ENCODE results near the gene PLCB2.

The PLCB2 gene

GRCh38 chr15:40286061-40286532 is 21.6 kb downstream of the PLCB2 start:
- no peak for DNase-seq

DNA sequence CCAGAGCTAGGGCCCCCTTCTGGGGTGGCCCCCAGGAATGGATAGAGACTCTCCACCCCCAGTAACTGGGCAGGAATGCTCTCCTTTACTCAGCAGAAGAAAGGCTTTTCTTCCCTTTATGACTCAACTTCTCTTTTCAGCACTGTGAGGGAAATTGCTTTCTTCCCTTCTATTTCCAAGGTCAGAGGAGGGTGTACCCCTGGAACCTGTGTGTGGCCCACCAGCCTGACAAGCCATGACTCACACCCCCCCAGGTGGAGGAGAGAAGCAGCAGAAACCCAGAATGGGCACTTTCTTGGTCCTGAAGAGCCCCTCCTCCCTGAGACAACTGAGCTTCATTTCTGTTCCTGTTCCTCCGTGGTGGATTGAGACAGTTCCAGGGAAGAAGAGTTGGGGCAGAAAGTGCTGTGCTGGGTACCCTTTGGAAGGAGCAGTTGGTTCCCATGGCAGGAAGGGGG is 22.2 kb downstream of the PLCB2 start:
- DNase-seq, result no peak

GRCh38 chr15:40285151-40285550 is 22.6 kb downstream of the PLCB2 start:
- no peak for DNase-seq

DNA sequence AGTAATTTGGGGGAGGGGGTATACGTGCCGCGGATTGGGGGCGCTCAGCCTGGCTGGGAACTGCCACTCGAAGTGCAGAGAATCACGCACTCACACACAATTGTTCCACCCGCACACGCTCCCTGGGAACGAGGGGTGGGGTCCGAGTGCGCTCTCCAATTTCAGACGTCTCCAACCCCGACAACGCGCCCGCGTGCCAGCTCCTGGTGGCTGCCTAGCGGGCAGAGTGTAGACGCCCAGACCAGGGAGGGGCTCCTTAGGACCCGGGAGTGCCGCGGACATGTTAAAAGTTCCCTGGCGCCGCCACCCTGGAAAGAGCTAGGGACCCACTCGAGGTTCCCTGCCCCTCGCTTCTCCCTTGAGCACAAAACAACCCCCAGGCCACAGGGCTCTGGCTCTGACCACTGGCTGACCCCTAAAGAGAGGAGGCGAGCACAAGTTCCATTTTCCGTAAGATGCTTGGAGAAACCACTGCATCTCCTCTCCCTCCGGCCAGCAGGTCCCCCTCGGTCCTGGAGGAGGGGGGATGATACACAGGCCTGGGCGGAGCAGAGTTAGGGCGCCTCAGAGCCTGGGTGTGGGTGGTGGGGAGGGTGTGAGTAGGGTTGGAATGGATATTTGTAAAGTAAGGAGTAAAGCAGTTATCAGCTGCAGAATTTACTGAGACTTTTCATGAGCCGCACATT is 24.0 kb downstream of the PLCB2 start:
- DNase-seq, result no peak

- no peak for DNase-seq
Measured at GRCh38 chr15:40282869-40283614, 24.7 kb downstream of the PLCB2 start, which contains the start of gene ANKRD63. Gene ANKRD63 (minus strand): TSS chr15:40283064. CDS start chr15:40282586, 478 bp downstream.

DNA sequence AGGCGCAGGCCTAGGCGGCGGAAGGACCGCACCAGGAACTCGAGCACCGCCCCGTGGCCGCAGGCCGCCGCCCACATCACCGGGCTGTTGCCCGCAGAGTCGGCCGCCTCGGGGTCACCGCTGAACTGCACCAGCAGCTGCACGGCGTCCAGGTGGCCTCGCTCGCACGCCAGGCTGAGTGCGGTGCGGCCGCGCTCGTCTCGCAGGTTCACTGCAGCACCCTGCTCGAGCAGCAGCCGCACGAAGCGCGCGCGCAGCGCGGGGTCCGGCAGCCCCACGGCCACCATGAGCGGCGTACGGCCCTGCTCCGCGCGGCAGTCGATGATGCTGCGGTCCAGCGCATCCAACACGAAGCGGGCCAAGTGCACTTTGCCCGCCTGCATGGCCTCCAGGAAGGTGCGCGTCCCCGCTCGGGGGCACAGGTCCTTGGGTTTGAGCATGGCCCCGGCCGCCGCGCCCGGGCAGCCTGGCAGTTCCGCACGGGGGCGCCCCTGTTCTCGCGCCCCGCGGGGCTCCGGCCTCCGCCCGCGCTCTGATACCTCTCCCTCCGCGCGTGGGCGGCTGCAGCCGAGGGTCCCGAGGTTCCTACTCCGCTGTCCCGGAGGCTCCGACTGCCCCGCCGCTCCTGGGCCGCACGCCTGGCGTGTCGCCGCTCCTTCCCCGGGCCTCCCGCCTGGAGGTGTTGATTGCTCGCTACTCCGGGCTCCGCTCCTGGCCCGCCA is 25.4 kb downstream of the PLCB2 start:
- no peak for DNase-seq

GRCh38 chr15:40281801-40282146 is 26.0 kb downstream of the PLCB2 start:
- no peak for DNase-seq

DNA sequence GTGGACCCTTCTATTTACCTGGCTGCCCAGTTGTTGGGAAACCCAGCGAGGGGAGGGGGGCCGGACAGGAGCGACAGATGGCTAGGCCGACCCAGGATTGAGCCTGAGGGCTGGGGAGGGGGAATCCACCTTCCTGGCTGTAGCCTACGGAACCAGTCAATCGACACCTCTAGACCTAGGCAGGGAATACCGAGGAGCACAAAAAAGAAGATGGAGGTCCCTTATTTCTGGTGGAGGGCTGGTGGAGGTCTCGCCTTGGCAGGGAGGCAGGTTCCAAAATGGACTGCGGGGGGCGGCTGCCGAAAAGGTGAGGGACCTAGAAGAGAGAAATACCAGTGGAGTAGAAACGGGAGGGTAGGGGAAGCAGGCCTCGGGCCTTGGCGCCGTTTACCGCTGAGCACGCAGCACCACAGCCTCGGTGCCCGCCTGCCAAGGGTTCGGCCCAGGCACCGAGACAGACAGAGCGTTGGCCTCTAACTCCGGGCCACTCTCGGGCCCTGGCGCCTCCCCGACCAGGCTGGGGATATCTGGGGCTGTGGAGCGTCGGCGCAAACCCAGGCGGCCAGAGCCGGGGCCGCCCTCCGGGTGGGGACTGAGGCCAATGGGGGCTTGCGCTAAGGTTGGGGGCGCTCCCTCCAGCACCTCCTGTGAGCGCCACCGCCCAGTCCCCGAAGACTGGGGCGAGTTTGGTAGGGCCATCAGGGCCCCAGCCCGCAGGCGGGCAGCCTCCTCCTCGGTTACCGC is 26.5 kb downstream of the PLCB2 start:
- no peak for DNase-seq

- DNase-seq, result no peak
Measured at GRCh38 chr15:40280260-40281056, 27.3 kb downstream of the PLCB2 start.

DNA sequence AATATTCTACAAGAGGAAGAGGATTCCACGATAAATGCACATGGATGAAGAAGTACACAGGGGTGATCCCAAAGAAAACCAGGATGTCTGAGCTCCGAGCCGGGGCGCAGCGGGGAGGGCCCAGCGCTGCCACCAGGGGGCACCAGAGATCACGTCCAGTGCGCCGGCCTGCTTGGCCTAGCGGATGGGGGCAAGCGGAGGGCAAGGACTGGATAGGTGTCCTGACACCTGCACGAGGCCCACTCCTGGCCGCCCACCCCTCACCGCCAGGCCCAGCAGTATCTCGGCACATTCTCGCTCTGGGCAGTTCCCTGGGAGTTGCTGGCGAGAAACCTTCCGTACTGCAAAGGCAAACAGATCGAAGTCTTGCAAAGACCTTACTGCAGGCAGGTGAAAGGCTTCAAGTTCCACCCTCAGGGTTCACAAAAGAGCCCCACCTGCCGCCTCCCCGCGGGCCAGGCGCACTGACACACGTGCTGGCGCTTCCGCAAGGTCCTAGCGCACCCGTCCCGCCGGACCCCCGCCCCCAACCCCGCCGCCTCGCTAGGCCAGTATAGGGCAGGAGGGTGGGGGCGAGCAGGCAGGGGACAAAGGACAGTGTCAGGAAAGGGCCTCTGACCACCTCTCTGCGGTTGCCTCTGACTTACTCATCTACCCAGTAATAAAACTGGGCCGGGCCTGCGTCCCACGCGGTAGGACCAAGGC is 28.1 kb downstream of the PLCB2 start:
- peak; percentile 32 for DNase-seq

DNA sequence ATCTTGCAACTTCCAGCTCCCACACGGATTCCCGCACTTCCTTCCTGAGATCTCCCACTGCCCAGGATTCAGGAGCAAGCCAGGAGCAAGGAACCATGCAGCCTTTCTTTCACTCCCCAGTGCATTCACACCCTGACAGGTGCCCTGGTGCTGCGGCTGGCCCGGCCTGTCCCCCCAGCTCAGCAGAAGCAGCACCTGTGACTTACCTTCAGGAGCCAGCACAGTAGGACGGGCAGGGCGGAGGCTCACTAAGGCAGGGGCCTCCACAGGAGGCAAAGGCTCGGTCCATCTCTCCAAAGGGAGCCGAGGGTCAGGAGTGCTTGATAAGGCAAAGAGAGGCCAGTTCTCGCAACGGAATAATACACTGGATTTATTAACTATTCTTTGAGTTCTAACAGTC is 29.7 kb downstream of the PLCB2 start:
- no peak for DNase-seq

DNA sequence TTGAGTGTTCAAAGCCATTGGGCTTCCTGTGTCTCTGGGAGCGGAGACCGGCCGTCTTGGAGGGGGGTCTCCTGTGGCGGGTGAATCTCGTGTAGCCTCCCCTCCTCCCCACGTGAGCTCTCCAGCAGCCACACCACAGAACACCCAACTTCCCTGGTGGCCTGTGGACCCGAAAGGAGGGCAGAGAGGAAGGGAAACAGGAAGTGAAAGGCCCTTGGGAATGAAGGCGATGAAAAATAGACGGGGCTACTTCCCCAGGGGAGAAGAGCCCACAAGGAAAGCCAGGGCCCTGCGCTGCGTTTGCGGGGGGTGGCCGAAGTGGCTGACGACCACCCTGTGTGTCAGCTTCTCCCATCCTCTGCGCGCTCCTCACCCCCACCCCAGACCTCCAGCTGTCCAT is 30.3 kb downstream of the PLCB2 start:
- DNase-seq, result no peak

GRCh38 chr15:40276927-40277326 is 30.8 kb downstream of the PLCB2 start:
- no peak for DNase-seq

GRCh38 chr15:40275954-40276353 is 31.8 kb downstream of the PLCB2 start:
- DNase-seq, result no peak

DNA sequence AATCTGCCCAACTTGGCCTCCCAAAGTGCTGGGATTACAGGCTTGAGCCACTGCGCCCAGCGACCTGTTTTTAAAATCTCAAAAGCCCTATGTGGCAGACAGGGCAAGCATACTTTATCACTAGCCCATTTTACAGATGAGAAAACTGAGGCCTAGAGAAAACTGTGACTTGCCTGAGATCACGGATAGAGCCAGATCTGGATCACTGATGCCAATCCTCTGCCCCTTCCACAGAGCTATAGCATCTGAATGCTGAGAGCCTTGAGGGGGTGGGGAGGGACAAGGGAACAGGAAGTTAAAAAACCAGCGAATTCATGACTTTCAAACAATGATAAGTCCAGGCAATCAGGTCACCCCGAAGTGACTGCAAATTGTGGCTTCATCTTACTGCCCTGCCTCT is 32.2 kb downstream of the PLCB2 start:
- DNase-seq, result no peak

GRCh38 chr15:40274350-40275274 is 33.1 kb downstream of the PLCB2 start:
- peak; percentile 73 for DNase-seq

DNA sequence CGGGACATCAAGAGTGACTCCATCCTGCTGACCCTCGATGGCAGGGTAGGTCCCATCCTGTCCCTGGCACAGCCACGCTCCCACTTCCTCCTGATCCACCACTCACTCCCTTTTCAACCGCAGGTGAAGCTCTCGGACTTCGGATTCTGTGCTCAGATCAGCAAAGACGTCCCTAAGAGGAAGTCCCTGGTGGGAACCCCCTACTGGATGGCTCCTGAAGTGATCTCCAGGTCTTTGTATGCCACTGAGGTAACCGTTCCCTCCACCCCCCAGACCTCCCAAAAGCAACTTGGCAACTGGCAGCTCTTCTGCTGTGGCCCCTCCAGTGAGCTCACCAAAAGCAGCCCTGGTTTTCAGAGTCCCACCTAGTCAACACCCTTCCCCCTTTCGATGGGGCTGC is 34.3 kb downstream of the PLCB2 start:
- no peak for DNase-seq

- no peak for DNase-seq
Measured at GRCh38 chr15:40272485-40273056, 35.2 kb downstream of the PLCB2 start.

DNA sequence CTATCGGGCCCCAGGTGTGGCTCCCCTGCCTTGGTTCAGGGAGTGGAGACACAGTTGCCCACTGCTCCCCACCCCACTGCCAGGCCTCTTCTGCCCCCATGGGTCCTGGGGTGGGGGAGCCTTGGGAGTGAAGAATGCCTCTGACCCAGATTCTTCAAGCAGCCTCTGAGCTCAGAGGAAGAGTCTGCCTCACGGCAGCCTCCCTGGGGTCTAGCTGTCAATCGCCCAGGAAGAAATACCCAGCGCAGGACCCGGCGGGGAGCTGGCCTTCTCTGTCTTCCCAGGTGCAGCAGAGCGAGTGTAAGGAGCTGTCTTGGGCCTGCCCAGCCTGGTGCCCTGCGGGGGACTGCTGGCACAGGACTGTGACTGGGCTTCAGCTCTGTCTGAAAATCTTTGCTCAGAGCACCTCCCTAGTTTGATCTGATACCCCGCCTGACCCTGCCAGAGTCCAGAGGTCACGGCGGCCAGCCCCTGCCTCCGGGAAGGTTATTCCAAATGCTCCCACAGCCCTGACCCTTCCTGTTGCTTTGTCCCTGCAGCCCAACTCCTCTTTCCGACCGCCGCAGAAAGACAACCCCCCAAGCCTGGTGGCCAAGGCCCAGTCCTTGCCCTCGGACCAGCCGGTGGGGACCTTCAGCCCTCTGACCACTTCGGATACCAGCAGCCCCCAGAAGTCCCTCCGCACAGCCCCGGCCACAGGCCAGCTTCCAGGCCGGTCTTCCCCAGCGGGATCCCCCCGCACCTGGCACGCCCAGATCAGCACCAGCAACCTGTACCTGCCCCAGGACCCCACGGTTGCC is 35.9 kb downstream of the PLCB2 start:
- DNase-seq, result no peak
